Neural cell (in vitro differentiated cells): ENCODE data around the gene BTG1.

Experiments
- EZH2 ChIP-seq: fragments of 200-600, 300-800 bp; shearing (Covaris generic), sonication (generic); IDR thresholded peaks from 2 replicates; pipeline ENCODE4 v1.6.1; 2014; ENCODE audit warnings: antibody characterized with exemption, low read length, borderline replicate concordance, mild to moderate bottlenecking; ENCODE audit not compliant: insufficient read depth, poor library complexity, severe bottlenecking
- MXI1 ChIP-seq: fragments of 450-650 bp; conservative IDR thresholded peaks from 2 replicates; pipeline ENCODE4 v1.6.1; 2014; ENCODE audit warnings: antibody characterized with exemption, mild to moderate bottlenecking; ENCODE audit not compliant: poor library complexity, severe bottlenecking
- TF ChIP-seq, protein P1 (sequence below): fragments of 450-650 bp; IDR thresholded peaks from 2 replicates; pipeline ENCODE4 v1.5.1; 2014; ENCODE audit warnings: antibody characterized with exemption, mild to moderate bottlenecking, moderate library complexity; ENCODE audit not compliant: poor library complexity, severe bottlenecking

- TF ChIP-seq MXI1: no peak
- TF ChIP-seq, protein P1, sequence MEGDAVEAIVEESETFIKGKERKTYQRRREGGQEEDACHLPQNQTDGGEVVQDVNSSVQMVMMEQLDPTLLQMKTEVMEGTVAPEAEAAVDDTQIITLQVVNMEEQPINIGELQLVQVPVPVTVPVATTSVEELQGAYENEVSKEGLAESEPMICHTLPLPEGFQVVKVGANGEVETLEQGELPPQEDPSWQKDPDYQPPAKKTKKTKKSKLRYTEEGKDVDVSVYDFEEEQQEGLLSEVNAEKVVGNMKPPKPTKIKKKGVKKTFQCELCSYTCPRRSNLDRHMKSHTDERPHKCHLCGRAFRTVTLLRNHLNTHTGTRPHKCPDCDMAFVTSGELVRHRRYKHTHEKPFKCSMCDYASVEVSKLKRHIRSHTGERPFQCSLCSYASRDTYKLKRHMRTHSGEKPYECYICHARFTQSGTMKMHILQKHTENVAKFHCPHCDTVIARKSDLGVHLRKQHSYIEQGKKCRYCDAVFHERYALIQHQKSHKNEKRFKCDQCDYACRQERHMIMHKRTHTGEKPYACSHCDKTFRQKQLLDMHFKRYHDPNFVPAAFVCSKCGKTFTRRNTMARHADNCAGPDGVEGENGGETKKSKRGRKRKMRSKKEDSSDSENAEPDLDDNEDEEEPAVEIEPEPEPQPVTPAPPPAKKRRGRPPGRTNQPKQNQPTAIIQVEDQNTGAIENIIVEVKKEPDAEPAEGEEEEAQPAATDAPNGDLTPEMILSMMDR: no peak
- TF ChIP-seq EZH2: no peak
These were observed 43.0 kb upstream of the BTG1 start for GRCh38 chr12:92188517-92189188.
